HUES64 (cell line): ENCODE measurements around the gene PPP3CB.

Experiments used
- H3K27ac ChIP-seq: 2 replicates; pipeline ENCODE4 v1.7.0; 2013; ENCODE audit warnings: low read depth, low read length, inconsistent platforms
- H3K27me3 ChIP-seq: 2 replicates; pipeline ENCODE4 v1.6.1; 2013; ENCODE audit warnings: mild to moderate bottlenecking, low read length; ENCODE audit not compliant: insufficient read depth
- H3K36me3 ChIP-seq: 2 replicates; pipeline ENCODE4 v1.6.1; 2013; ENCODE audit warnings: mild to moderate bottlenecking, low read length; ENCODE audit not compliant: insufficient read depth
- H3K4me1 ChIP-seq: 2 replicates; pipeline ENCODE4 v1.6.1; 2013; ENCODE audit warnings: mild to moderate bottlenecking, low read length, moderate library complexity; ENCODE audit not compliant: insufficient read depth
- H3K4me3 ChIP-seq: 2 replicates; pipeline ENCODE4 v1.5.1; 2013; ENCODE audit warnings: mild to moderate bottlenecking, low read length, moderate library complexity
- H3K9ac ChIP-seq: 2 replicates; pipeline ENCODE4 v1.6.1; 2013; ENCODE audit warnings: mild to moderate bottlenecking, low read depth, low read length
- H3K9me3 ChIP-seq: 2 replicates; pipeline ENCODE4 v1.6.1; 2013; ENCODE audit warnings: low read depth, low read length; ENCODE audit not compliant: insufficient read depth
- WGBS: fragments of 150-250, 120-280 bp; methylation state at CpG from one replicate; pipeline ENCODE4 v1.1.7; 2013; ENCODE audit warnings: missing lambda C conversion rate; 5-methylcytosine and 5-hydroxymethylcytosine counted together

The PPP3CB gene

DNA sequence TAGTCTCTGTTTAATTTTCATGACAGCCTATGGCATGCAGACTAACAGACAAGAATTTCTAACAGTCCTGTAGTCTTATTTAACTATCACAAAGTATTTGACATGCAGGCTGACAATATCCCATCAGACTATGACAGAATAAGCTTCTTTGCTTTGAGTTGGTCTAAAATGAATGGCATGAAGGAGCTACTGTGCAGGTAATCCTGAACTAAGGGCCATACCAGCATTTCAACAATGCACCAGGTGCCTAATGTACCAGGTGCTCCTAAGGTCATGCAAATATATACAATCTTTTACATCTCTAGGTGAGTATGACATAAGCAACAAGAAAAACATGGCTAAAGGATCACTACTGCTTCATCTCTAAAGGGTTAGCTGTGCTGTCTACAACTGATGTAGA lies 48.9 kb downstream of the PPP3CB start:
- Histone ChIP-seq H3K36me3 (peaks cover 18% of the 10 kb centered on the region), H3K27me3 (no peaks in the 10 kb centered on the region), H3K27ac (no peak overlapping the region), H3K9me3 (no peaks in the 10 kb centered on the region), H3K9ac (no peak overlapping the region; the same call in 1 of the 2 replicates), H3K4me1 (no peaks in the 10 kb centered on the region), H3K4me3 (no peak overlapping the region)

DNA sequence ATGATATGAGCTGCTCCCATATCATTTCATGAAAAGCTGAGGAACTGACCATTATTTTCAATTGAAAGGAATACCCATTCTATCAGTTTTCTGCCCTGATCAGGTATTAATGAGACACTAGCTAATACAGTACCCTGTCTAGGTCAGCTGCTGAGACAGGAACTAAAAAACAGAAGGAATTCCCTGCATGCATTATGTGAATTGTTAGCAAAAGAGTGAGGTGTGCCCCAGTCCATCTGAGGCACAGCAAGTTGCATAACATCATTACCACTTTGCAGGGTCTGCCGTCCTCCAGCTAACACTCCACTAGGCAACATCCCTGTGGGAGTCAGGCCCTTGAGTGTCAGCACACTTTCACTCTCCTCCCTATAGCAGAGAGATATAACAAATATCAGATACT lies 51.4 kb downstream of the PPP3CB start:
- H3K27me3 ChIP-seq = no peaks in the 10 kb centered on the region
- H3K4me1 ChIP-seq = no peaks in the 10 kb centered on the region
- H3K36me3 ChIP-seq = peaks cover 18% of the 10 kb centered on the region
- H3K4me3 ChIP-seq = no peak overlapping the region
- no peak overlapping the region for H3K9ac ChIP-seq
- no peak overlapping the region for H3K27ac ChIP-seq
- H3K9me3 ChIP-seq = no peaks in the 10 kb centered on the region
- WGBS = 94% methylated on average over 1 of the region's 1 CpG

DNA sequence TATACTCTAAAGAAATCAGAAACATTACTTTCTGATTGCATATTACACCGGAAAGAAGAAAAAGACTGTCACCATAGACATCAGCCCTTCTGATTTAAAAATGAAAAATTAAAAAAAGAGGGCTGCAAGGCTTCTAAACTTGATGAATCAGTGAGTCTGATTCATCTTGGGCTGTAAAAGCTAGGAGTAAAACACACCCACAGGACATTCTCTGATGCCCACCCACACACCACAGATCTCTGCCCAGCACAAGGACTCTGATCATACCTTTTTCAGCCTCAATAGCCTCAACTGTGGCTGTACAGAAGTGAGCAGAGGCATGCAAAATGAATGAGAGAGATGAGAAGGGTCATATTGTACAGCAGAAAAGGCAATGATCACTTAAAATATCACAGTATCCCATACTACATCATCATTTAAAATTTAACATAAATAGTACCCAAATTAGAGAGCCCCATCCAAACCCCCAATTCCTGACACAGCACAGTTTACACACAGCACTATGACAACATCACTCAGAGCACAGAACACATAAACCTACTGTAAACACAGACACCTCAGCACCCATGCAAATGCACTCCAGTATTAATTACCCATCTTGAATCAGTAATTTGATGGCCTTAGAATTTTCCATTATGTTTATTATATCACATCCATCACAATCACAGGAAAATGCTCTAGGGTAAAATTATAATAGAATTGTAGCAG lies 56.1 kb downstream of the PPP3CB start:
- no CpG with 5 or more reads among the region's 1 CpG for WGBS
- no peak overlapping the region for H3K9ac ChIP-seq
- H3K27me3 ChIP-seq = no peaks in the 10 kb centered on the region
- no peaks in the 10 kb centered on the region for H3K4me1 ChIP-seq
- H3K9me3 ChIP-seq = no peaks in the 10 kb centered on the region
- no peak overlapping the region for H3K27ac ChIP-seq
- H3K4me3 ChIP-seq = no peak overlapping the region
- H3K36me3 ChIP-seq = peaks cover 32% of the 10 kb centered on the region

DNA sequence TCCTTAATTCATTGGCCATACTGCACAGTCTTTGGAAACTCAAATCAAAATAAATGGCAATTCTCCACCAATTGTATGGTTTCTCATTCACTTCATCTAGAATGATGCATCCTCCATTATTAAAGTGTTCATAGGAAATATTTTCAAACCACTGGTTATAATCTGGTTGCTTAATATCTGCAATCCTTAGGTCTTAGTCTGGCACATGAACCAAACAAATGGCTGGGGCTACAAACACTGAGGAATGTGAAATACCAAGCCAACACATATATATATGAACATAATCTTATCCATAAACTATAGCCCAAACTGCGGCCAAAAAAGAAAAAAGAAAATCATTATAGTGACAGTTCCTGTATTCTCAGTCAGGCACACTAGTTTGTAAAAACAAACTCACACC lies 56.8 kb downstream of the PPP3CB start:
- no peaks in the 10 kb centered on the region for H3K27me3 ChIP-seq
- no peak overlapping the region for H3K9ac ChIP-seq
- H3K27ac ChIP-seq = no peak overlapping the region
- no peaks in the 10 kb centered on the region for H3K4me1 ChIP-seq
- H3K9me3 ChIP-seq = no peaks in the 10 kb centered on the region
- H3K36me3 ChIP-seq = peaks cover 26% of the 10 kb centered on the region
- WGBS = 100% methylated on average over 1 of the region's 1 CpG
- H3K4me3 ChIP-seq = no peak overlapping the region

DNA sequence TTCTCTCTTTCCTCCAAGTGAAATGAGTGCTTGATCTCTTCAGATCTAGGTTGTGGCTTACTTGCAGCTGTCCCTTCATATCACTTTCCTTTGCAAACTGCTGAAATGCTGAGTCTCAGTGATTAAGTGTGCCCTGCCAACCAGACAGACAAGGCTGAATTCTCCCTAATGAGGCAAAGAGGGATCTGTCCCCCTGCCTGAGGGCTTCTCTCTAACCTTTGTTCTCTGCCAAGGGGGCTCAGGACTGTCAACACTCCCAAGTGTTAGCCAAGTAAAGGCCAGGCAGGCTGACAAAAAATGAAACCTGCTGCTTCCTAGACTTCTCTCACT lies 62.3 kb downstream of the PPP3CB start, which contains the start of gene MSS51:
TSS of gene MSS51 (minus strand) at position 24 of the 330 bp plus-strand sequence. CDS start 5,277 bp downstream, outside the sequence.
- Histone ChIP-seq H3K4me3 (no peak within 1 kb of the TSS), H3K9me3 (no peaks in the 10 kb centered on the region), H3K27ac (no peak within 1 kb of the TSS), H3K4me1 (peaks cover 4% of the 10 kb centered on the region; the same call in 1 of the 2 replicates), H3K36me3 (peaks cover 22% of the 10 kb centered on the region), H3K27me3 (no peaks in the 10 kb centered on the region), H3K9ac (no peak within 1 kb of the TSS)

DNA sequence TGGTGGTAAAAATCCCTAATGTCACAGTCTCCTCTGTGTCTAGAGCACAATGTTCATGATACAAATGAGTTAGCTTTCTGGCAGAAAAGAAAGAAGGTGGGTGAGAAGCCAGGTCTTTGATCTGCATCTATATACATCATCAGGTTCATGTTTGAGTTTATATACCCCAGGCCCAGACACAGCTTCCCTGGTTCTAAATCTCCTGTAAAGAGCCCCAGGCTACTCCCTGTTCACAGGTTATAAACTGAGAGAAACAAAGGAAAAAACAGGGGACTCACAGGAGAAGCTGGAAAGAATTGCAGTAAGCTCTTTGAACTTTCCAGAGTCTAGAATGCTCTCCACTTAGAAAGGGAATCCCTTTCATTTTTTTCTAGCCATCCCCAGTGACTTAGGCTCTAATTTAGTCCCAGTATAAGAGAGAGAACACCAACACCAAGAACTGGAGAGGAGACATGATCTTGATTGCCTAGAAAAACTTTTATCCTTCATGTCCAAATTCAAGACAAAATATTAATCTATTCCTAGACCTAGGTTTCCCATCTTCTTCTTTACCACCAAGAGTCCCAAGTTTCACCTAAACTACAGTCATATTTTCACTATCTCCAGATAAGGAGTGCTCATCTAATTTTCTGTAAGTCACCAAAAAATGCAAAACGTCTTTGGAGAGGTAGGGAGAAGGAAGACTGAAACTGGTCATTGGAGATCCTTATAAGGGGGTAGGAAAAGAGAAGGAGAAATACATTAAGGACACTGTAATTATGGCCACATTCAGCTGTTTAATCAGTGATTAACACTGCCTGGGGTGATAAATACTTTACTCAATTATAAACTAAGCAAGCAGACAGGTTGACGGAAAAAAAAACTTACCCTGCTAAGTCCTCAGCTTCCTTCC lies 62.9 kb downstream of the PPP3CB start:
- Histone ChIP-seq H3K9me3 (no peaks in the 10 kb centered on the region), H3K27me3 (no peaks in the 10 kb centered on the region), H3K4me3 (no peak overlapping the region), H3K4me1 (peaks cover 4% of the 10 kb centered on the region; the same call in 1 of the 2 replicates), H3K9ac (no peak overlapping the region), H3K27ac (no peak overlapping the region), H3K36me3 (peaks cover 19% of the 10 kb centered on the region)
- WGBS = 91% methylated on average over 2 of the region's 2 CpGs

DNA sequence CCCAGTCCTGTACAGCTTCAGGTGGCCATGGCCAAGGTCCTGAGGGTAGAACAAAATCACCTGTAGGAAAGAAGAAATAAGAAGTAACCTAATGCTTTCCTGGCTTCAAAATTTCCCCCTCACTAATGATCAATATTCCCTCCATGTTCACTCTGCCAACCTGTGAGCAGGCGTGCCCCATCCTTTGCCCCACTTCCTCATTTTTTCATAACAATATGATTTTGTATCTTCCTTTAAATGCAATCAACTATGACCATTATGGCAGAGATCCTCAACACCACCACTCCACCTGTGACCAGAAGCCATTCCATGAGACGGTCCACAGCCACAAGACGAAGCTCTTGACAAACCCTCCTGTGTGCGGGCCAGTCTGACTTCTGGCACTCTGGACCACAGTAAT lies 69.5 kb downstream of the PPP3CB start:
- no peak overlapping the region for H3K9ac ChIP-seq
- H3K27me3 ChIP-seq = no peaks in the 10 kb centered on the region
- H3K4me1 ChIP-seq = no peaks in the 10 kb centered on the region
- no peak overlapping the region for H3K4me3 ChIP-seq
- 97% methylated on average over 4 of the region's 4 CpGs for WGBS
- peaks cover 43% of the 10 kb centered on the region for H3K36me3 ChIP-seq
- H3K27ac ChIP-seq = no peak overlapping the region
- H3K9me3 ChIP-seq = no peaks in the 10 kb centered on the region

DNA sequence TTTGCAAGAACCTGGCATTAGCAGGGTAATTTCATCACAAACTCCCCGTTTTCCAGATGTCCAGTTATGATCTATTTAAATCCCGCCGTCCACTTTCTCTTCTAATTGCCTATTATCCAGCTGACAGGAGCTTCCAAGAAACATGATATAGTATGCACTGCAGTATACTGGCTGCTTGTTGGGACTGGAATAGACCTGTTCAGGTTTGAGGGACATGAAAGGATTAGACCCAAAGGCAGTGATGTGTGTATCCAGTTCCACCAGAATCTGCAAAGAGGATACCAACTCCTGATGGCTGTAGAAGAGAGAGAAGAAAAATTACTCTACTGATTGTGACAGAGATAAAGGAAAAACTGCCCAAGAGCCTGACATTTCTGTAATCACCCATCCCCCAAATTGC lies 71.3 kb downstream of the PPP3CB start:
- Histone ChIP-seq H3K36me3 (peaks cover 43% of the 10 kb centered on the region), H3K27ac (no peak overlapping the region), H3K4me1 (no peaks in the 10 kb centered on the region), H3K9me3 (no peaks in the 10 kb centered on the region), H3K27me3 (no peaks in the 10 kb centered on the region), H3K9ac (no peak overlapping the region), H3K4me3 (no peak overlapping the region)
- WGBS = 97% methylated on average over 3 of the region's 3 CpGs

DNA sequence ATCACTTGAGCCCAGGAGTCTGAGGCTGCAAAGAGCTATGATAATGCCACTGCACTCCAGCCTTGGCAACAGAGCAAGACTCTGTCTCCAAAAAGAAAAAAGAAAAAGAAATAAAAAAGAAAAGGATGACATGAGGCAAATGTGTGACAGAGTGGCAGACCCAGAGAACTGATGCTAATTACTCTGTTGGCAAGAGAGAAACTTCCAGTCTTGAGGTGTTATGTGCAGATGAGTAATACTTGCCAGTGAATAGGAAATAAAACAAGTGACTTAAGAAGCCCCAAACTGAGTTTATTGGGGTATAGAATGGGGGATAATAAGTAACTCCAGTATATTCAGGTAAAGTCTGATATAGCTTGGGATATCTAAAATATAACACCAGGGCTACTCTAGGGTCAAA lies 72.5 kb downstream of the PPP3CB start:
- Histone ChIP-seq H3K4me1 (no peaks in the 10 kb centered on the region), H3K36me3 (peaks cover 43% of the 10 kb centered on the region), H3K27ac (no peak overlapping the region), H3K27me3 (no peaks in the 10 kb centered on the region), H3K4me3 (no peak overlapping the region), H3K9me3 (no peaks in the 10 kb centered on the region), H3K9ac (no peak overlapping the region)

DNA sequence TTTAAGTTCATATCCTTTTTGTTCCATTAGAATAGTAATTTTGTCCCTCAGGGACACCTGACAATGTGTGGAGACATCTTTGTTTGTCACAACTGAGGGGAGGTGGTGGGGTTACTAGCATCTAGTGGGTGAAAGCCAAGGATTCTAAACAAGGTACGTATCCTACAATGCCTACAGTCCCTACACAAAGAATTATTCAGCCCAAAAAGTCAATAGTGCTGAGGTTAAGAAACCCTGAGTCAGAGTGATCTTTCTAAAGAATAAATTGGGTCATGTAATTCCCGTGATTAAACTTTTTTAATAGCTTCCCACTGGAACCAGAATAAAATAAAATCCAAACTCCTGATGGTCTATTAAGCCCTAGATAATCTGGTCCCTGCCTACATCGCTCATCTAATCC lies 79.3 kb downstream of the PPP3CB start:
- Histone ChIP-seq H3K9me3 (no peaks in the 10 kb centered on the region), H3K36me3 (no peaks in the 10 kb centered on the region), H3K4me1 (peaks cover 7% of the 10 kb centered on the region; the same call in 1 of the 2 replicates), H3K9ac (no peak overlapping the region), H3K27me3 (no peaks in the 10 kb centered on the region), H3K4me3 (no peak overlapping the region), H3K27ac (no peak overlapping the region)
- 99% methylated on average over 2 of the region's 3 CpGs for WGBS

DNA sequence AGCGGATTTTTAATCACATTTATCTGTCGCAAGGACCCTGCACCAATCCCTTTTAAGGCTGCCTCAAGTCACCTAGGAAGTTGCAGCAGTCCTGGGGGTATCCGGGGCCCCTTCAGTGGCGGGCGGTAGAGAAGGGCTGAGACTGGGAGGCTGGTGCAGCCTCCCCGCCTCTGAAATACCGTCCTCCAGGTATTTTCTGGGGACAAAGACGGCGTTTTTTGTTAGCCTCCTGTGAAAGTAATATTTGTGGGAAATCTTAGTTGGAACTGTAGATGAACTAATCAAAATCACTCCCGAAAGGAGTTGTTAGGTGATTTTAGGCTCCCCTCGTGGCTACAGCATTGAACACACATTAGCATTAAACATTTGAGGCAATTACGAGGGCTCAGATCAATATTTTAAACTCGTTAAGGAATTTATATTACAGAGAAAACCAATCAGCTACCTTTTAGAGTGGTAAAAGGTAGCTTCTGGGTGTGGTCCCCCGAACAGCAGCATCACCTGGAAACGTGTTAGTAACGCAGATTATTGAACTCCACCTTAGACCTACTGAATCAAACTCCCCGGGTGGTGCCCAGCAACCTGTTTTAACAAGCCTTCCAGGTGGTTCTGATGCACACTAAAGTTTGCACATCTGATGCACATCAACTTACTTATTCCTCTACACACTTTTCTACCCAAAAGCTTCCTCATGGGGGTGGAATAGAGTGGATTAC lies 81.4 kb downstream of the PPP3CB start:
- H3K27ac ChIP-seq = peak overlapping the region; percentile 70
- H3K36me3 ChIP-seq = no peaks in the 10 kb centered on the region
- peak overlapping the region; percentile 81 for H3K9ac ChIP-seq
- peak overlapping the region; percentile 95 for H3K4me3 ChIP-seq
- H3K27me3 ChIP-seq = no peaks in the 10 kb centered on the region
- no peaks in the 10 kb centered on the region for H3K9me3 ChIP-seq
- H3K4me1 ChIP-seq = peaks cover 7% of the 10 kb centered on the region; the same call in 1 of the 2 replicates
- 18% methylated on average over 14 of the region's 17 CpGs for WGBS
